ENCODE results near the gene ARL15. TPM values are rescaled to one million over a fixed set of nuclear protein-coding genes. Genes with fewer than 3 reads are reported as not detected.
"Not testable (repeated sequence)": the region's sequence is repeated elsewhere in the genome, so short reads cannot be mapped to it uniquely, and the experiment has no call there.

ARL15 gene
- total RNA-seq, 1 experiment from 2014 or later, result 18.3 TPM

- POLR2A ChIA-PET (ENCODE audit: low non-redundant PET), result no interaction called here
- Histone ChIP-seq H3K4me3 (ENCODE audit: low read depth, low read length, poor library complexity, severe bottlenecking) (no peak overlapping the region), H3K9me3 (ENCODE audit: low read depth, low read length, poor library complexity, severe bottlenecking) (no peaks in the 10 kb centered on the region), H3K4me1 (ENCODE audit: insufficient read depth, low read length, poor library complexity, severe bottlenecking) (peaks cover 9% of the 10 kb centered on the region), H3K27me3 (replicated peaks; ENCODE audit: insufficient read depth, low read depth, low read length, poor library complexity) (no peaks in the 10 kb centered on the region), H3K27ac (ENCODE audit: low read depth, low read length, poor library complexity, severe bottlenecking) (no peak overlapping the region), H3K36me3 (ENCODE audit: insufficient read depth, low read length, poor library complexity, severe bottlenecking) (no peaks in the 10 kb centered on the region)
- CTCF ChIA-PET, result interaction anchor here (0.7 kb wide), 1 partner anchor 71 kb away, joined by 4 read pairs; no protein-coding TSS in a partner anchor
- intact Hi-C loops (cut with micrococcal nuclease; ENCODE audit: unreplicated experiment), result no loop called here
- no peak for TF ChIP-seq EZH2 (IDR thresholded peaks at IDR 0.05; ENCODE audit: borderline replicate concordance, low read depth, low read length, poor library complexity, severe bottlenecking)
- TF ChIP-seq, protein P1, sequence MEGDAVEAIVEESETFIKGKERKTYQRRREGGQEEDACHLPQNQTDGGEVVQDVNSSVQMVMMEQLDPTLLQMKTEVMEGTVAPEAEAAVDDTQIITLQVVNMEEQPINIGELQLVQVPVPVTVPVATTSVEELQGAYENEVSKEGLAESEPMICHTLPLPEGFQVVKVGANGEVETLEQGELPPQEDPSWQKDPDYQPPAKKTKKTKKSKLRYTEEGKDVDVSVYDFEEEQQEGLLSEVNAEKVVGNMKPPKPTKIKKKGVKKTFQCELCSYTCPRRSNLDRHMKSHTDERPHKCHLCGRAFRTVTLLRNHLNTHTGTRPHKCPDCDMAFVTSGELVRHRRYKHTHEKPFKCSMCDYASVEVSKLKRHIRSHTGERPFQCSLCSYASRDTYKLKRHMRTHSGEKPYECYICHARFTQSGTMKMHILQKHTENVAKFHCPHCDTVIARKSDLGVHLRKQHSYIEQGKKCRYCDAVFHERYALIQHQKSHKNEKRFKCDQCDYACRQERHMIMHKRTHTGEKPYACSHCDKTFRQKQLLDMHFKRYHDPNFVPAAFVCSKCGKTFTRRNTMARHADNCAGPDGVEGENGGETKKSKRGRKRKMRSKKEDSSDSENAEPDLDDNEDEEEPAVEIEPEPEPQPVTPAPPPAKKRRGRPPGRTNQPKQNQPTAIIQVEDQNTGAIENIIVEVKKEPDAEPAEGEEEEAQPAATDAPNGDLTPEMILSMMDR (conservative IDR thresholded peaks at IDR 0.05; ENCODE audit: low read depth, low read length), result no peak; the same call in 1 of the 2 replicates
- DNase-seq (ENCODE audit: low spot score), result no peak
- BruUV-seq (replicated peaks), result no TSS peak
Measured at GRCh38 chr5:54066433-54066832, 243.9 kb downstream of the ARL15 start.

- Histone ChIP-seq H3K4me3 (ENCODE audit: low read depth, low read length, poor library complexity, severe bottlenecking) (no peak overlapping the region), H3K27me3 (replicated peaks; ENCODE audit: insufficient read depth, low read depth, low read length, poor library complexity) (no peaks in the 10 kb centered on the region), H3K27ac (ENCODE audit: low read depth, low read length, poor library complexity, severe bottlenecking) (no peak overlapping the region), H3K36me3 (ENCODE audit: insufficient read depth, low read length, poor library complexity, severe bottlenecking) (no peaks in the 10 kb centered on the region), H3K9me3 (ENCODE audit: low read depth, low read length, poor library complexity, severe bottlenecking) (no peaks in the 10 kb centered on the region), H3K4me1 (ENCODE audit: insufficient read depth, low read length, poor library complexity, severe bottlenecking) (peaks cover 9% of the 10 kb centered on the region)
- CTCF ChIA-PET, result no interaction called here
- POLR2A ChIA-PET (ENCODE audit: low non-redundant PET), result no interaction called here
- intact Hi-C loops (cut with micrococcal nuclease; ENCODE audit: unreplicated experiment), result no loop called here
- TF ChIP-seq, protein P1 (conservative IDR thresholded peaks at IDR 0.05; ENCODE audit: low read depth, low read length), result no peak
- no peak for TF ChIP-seq EZH2 (IDR thresholded peaks at IDR 0.05; ENCODE audit: borderline replicate concordance, low read depth, low read length, poor library complexity, severe bottlenecking)
- no peak for DNase-seq (ENCODE audit: low spot score)
- BruUV-seq (replicated peaks), result no TSS peak
Measured at GRCh38 chr5:54063817-54064216, 246.6 kb downstream of the ARL15 start.

GRCh38 chr5:54062958-54063357 lies 247.4 kb downstream of the ARL15 start:
- H3K36me3 ChIP-seq (ENCODE audit: insufficient read depth, low read length, poor library complexity, severe bottlenecking), result no peaks in the 10 kb centered on the region
- H3K9me3 ChIP-seq (ENCODE audit: low read depth, low read length, poor library complexity, severe bottlenecking), result no peaks in the 10 kb centered on the region
- no peak for TF ChIP-seq EZH2 (IDR thresholded peaks at IDR 0.05; ENCODE audit: borderline replicate concordance, low read depth, low read length, poor library complexity, severe bottlenecking)
- TF ChIP-seq, protein P1 (conservative IDR thresholded peaks at IDR 0.05; ENCODE audit: low read depth, low read length), result no peak
- no peak for DNase-seq (ENCODE audit: low spot score)
- ChIA-PET POLR2A (ENCODE audit: low non-redundant PET) (no interaction called here), CTCF (no interaction called here)
- intact Hi-C loops (cut with micrococcal nuclease; ENCODE audit: unreplicated experiment), result no loop called here
- no TSS peak for BruUV-seq (replicated peaks)
- H3K27me3 ChIP-seq (replicated peaks; ENCODE audit: insufficient read depth, low read depth, low read length, poor library complexity), result no peaks in the 10 kb centered on the region
- H3K4me1 ChIP-seq (ENCODE audit: insufficient read depth, low read length, poor library complexity, severe bottlenecking), result peaks cover 9% of the 10 kb centered on the region
- no peak overlapping the region for H3K4me3 ChIP-seq (ENCODE audit: low read depth, low read length, poor library complexity, severe bottlenecking)
- no peak overlapping the region for H3K27ac ChIP-seq (ENCODE audit: low read depth, low read length, poor library complexity, severe bottlenecking)

DNA sequence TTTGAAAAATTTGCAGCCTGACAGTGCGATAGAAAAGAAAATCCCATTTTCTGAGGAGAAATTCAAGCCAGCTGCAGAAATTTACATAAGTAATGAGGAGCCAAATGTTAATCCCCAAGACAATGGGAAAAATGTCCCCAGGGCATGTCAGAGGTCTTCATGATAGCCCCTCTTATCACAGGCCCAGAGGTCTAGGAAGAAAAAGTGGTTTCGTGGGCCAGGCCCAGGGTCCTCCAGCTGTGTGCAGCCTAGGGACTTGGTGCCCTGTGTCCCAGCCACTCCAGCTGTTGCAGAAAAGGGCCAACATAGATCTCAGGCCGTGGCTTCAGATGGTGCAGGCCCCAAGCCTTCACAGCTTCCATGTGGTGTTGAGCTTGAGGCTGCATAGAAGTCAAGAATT lies 249.5 kb downstream of the ARL15 start:
- H3K27ac ChIP-seq (ENCODE audit: low read depth, low read length, poor library complexity, severe bottlenecking); intact Hi-C loops (cut with micrococcal nuclease; ENCODE audit: unreplicated experiment); H3K4me3 ChIP-seq (ENCODE audit: low read depth, low read length, poor library complexity, severe bottlenecking); H3K27me3 ChIP-seq (replicated peaks; ENCODE audit: insufficient read depth, low read depth, low read length, poor library complexity); BruUV-seq (replicated peaks); CTCF ChIA-PET; H3K36me3 ChIP-seq (ENCODE audit: insufficient read depth, low read length, poor library complexity, severe bottlenecking); POLR2A ChIA-PET (ENCODE audit: low non-redundant PET); H3K9me3 ChIP-seq (ENCODE audit: low read depth, low read length, poor library complexity, severe bottlenecking); DNase-seq (ENCODE audit: low spot score); H3K4me1 ChIP-seq (ENCODE audit: insufficient read depth, low read length, poor library complexity, severe bottlenecking): not testable (repeated sequence)
